Ramos (cell line): ENCODE results near the gene DNMBP.
"Not testable (repeated sequence)": the region's sequence is repeated elsewhere in the genome, so short reads cannot be mapped to it uniquely, and the experiment has no call there.

Experiments used
- in situ Hi-C: fragments of 300-500 bp; cut with MboI; formaldehyde crosslinking; loops from one replicate; pipeline ENCODE4 v1.14.3; 2022; ENCODE audit warnings: low sequenced_read_pairs; ENCODE audit not compliant: unreplicated experiment

Gene DNMBP

DNA sequence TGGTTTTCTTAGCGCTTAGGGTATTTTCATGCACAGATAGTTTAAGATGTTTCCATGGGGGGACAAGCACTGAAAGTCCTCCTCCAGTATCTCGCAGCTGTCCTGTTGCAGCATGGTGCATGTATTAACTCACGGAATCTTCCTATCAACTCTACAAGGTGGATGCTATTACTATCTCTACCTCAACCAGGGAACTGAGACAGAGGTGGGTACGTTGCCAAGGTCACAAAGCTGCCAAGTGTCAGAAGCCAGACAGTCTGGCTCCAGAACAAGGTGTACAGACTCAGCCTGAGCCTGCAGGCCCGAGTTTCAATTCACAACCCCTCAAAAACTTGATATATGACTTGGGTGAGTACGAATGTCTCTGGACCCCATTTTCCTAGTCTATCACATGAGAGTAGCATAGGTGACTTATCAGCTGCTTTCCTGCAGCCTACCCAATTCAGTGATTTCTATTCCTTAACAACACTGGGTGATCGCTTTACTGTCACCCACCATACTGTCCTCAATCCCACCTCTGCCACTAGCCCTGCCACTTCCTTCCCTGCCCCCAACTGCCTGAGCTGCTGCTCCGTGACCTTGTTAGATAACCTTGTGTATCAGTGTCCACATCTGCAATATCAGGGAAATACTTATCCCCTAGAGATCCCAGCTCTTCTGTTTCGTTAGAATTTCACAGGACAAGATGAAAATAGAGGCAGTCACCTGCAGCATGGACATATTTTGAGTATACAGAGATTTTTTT lies 135.2 kb downstream of the DNMBP start:
- in situ Hi-C loops = no loop called here

DNA sequence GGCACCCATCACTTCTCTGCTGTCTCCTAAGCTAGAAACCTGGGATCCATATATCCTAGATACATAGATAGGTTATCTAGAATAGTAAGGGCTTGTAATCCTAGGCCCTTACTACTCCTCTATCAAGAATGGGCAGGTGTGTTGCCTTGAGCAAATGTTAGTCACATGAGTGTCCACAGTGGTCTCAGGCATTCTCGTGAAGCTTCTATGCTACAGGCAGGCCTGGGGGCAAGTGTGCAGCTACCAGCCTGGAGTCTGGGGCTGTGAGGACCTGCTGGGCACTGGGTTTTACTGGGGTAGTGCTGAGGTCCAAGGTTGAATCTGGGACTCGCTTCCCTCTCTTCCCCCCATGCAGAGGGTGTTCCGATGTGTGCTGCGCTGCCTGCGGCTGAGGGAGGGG lies 135.9 kb downstream of the DNMBP start:
- in situ Hi-C loops = no loop called here

DNA sequence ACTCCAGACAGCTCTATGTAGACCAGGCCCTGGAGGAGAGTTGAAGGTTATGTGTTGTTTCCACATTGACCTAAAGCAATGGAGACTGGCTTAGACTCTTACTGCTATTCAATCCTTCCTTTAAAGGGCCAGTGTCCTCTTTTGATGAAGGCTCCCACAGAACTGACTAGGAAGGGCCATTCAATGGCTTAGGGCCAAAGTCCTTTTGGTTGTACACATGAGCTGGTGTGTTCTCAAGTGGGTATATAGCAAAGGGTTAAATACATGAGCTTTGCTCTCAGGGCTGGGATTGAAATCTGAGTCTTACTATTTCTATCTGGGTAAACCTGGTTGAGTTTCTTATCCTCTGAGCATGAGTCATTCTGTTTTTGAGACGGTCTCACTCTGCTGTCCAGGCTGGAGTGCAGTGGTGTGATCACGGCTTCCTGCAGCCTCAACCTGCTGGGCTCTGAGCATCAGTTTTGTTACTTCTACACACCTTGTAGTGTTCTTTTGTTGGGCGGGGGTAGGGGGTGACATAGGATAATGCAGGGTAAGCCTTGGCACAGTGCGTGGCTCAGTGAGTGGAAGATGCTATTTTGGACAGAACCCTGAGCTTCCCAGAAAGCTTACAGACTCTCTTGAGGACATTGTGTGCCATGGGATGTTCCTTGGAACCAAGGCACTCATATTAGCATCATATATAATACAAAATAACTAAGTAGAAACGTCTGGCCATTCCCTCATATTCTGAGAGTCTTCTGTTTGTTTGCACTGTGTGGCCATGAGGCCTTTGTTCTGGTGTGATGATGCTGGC lies 137.2 kb downstream of the DNMBP start:
- in situ Hi-C loops = no loop called here

DNA sequence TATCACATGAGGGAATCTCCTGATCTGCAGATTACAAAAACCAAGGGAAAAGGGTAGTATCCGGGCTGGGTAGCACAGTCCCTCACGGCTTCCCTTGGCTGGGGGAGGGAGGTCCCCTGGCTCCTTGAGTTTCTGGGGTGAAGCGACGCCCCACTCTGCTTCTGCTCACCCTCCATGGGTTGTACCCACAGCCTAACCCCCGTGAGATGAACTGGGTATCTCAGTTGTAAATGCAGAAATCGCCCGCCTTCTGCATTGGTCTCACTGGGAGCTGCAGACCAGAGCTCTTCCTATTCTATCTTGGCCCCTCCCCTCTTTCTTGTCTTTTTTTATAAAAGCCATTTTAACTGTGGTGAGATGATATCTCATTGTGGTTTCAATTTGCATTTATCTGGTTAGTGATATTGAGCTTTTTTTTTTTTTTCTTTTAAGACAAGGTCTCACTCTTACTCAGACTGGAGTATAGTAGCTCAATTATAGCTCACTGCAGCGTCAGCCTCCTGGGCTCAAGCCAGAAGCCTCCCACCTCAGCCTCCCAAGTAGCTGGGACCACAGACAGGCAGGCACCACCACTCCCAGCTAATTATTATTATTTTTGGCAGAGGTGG lies 139.5 kb downstream of the DNMBP start:
- in situ Hi-C loops = no loop called here

DNA sequence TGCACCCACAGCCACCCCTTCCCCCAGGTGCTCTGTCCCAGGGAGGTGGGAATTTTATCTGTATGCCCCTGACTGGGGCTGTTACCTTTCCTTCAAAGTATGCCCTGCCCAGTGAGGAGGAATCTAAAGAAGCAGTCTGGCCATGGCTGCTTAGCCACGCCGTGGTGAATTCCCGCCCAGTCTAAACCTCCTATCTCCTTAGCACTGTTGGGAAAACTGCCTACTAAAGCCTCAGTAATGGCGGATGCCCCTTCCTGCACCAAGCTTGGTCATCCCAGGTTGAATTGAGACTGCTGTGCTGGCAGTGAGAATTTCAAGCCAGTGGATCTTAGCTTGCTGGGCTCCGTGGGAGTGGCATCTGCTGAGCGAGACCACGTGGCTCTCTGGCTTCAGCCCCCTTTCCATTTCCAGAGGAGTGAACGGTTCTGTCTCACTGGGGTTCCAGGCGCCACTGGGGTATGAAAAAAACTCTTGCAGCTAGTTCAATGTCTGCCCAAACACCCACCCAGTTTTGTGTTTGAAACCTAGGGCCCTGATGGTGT lies 140.1 kb downstream of the DNMBP start:
- in situ Hi-C loops = no loop called here

DNA sequence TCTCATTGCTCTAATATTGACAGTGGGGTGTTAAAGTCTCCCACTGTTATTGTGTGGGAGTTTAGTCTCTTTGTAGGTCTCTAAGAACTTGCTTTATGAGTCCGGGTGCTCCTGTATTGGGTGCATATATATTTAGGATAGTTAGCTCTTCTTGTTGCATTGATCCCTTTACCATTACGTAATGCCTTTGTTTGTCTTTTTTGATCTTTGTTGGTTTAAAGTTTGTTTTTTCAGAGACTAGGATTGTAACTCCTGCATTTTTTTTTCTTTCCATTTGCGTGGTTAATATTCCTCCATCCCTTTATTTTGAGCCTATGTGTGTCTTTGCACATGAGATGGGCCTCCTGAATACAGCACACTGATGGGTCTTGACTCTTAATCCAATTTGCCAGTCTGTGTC lies 142.5 kb downstream of the DNMBP start:
- in situ Hi-C loops = not testable (repeated sequence)

DNA sequence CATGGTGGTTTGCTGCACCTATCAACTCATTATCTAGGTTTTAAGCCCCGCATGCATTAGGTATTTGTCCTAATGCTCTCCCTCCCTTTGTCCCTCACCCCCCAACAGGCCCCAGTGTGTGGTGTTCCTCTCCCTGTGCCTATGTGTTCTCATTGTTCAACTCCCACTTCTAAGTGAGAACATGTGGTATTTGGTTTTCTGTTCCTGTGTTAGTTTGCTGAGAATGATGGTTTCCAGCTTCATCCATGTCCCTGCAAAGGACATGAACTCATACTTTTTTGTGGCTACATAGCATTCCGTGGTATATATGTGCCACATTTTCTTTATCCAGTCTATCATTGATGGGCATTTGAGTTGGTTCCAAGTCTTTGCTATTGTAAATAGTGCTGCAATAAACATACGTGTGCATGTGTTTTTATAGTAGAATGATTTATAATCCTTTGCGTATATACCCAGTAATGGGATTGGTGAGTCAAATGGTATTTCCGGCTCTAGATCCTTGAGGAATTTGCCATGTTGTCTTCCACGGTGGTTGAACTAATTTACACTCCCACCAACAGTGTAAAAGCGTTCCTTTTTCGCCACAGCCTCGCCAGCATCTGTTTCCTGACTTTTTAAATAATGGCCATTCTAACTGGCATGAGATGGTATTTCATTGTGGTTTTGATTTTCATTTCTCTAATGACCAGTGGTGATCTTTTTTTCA lies 146.1 kb downstream of the DNMBP start:
- in situ Hi-C loops = not testable (repeated sequence)

DNA sequence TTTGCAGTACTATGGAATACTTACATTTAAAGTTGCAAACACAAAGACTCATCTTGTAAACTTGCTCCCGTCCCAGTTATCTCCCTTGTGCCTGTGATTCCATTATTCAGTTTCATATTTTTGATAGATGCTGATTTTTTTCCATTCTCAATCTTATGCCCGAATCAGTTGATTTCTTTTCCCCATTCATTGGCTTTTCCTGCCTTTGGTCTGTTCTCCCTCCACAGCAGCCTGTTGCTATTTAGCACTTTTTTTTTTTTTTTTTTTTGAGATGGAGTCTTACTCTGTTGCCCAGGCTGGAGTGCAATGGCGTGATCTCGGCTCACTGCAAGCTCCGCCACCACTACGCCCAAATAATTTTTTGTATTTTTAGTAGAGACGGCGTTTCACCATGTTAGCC lies 149.3 kb downstream of the DNMBP start:
- in situ Hi-C loops = no loop called here

DNA sequence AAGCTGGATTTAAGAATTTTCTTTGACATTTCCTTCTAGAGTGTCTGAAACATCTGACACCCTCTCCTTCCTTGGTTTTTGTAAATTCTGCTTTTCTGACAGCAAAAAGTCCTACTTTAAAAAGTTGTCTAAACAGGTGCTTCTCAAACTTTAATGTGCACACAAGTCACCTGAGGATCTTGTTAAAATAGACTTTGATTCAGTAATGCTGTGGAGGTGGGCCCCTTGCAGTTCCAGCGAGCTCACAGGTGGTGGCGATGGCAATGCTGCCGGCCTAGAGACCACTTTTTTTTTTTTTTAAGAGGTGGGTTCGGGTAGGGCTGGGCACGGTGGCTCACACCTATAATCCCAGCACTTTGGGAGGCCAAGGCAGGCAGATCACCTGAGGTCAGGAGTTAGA lies 150.2 kb downstream of the DNMBP start:
- in situ Hi-C loops = no loop called here

DNA sequence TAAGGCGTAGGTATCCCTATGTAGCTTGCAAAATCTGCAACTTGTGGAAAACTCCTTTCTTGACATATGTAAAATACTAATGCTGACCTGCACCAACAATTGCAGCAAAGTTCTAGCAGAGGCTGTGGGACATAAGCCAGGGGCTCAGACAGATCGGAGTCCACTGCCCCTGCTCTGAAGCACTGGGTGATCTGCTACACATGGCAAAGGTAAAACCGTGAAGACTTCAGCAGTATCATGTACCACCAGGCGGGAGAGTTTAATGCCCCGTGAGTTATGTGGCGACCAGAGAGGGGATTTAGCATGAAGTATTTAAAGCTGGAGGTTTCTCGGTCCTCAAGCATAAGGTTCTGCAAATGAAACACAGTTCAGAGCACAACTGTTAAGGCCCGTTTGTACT lies 150.9 kb downstream of the DNMBP start:
- in situ Hi-C loops = no loop called here

DNA sequence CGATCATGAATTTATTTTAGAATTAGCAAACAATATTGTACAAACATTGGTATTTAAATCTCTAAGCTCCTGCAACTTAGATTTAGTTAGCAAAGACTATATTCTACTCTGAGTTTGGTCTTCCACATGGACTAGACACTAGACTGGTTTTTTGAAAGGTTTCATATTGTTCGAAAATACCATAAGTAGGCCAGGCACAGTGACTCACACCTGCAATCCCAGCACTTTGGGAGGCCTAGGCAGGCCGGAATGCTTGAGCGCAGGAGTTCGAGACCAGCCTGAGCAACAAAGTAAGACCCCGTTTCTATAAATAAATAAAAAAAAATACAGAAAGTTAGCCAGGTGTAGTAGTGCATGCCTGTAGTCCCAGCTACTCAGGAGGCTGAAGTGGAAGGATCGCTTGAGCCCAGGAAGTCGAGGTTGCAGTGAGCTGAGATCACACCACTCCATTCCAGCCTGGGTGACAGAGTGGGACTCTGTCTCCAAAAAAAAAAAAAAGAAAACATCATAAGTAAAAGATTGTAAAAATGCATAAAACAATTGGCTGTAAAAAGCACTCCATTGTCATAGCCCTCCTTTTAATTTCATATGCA lies 154.2 kb downstream of the DNMBP start:
- in situ Hi-C loops = no loop called here

DNA sequence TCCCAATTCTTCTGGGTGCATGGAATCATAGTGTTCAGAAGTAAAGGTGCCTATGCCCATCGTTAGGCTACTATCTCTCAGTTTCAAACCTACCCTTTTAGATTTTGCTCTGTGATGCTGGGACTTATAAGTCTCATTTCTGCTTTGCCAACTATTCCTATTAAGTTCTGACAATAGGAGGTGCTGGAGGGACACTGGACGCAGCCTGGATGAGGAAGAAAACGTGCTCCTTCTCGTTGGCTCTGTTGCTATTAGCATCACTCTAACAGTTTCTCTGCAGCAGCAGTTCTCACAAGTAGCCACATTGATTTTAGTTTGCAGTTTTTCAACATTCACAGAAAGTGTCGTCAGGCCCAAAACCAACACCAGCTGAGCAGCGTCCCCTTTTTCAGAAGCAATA lies 154.9 kb downstream of the DNMBP start:
- in situ Hi-C loops = no loop called here

DNA sequence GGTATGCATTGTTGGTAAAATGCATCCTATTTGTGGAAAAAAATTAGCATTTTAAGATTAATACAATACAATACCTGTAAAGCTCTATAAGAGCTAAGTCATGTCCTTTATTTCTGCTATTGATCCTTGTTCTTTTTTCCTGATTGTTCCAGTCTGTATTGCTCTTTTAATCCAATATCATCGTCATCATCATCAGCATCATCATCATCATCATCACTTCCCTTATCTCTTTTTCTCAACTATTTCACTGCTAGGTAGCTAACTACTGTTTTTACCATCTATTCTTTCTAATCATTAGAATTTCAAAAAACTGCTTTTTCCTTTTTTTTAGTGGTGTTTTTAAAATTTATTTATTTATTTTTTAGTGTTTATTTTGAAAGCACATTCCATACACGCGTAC lies 156.1 kb downstream of the DNMBP start:
- in situ Hi-C loops = no loop called here

DNA sequence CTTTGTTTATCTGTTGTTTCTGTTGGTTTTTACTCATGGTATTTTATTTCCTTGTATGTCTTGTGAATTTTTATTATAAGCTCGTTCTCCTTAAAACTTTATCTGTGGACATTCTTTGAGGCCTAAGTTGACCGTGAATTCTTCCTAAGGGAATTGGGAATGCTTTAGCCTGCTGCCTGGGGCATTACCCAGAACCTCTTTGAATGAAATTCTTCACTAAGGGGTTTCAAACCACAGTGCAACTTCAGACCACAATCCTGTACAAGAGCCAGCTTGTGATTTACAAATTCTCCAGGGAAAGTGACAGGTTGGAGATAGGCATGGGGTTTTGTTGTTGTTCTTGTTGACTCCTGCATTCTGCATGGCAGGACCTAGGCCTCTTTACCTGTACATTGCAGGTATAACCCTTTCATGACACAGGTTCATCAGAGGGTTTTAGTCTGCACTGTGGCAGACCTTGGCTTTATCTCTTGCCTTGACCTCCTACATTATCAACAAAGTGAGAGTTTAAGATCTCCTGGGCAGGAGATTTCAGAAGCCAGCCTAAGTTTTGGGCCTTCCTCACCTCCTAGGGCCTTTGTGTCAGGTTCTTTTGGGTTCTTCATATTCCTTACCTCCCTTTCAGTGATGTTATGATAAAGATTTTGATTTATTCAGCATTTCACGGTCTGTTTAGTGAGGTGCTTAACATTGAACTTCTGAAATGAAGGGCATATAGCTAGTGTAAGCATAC lies 157.1 kb downstream of the DNMBP start:
- in situ Hi-C loops = no loop called here

DNA sequence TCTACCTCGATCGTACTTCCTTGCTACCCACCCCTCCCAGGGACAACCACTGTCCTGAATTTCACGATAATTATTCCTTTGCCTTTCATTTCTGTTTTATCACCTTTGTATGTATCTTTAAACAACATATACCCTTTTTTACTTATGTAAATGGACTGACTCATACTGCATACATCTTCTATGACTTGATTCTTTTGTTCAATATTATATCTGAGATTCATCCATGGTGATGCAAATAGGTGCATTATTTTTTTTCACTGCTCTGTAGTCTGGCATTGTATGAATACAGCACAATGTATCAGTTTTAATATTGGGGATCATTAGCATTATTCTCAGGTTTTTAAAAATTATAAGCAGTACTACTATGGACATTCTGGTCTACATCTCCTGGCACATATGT lies 157.9 kb downstream of the DNMBP start:
- in situ Hi-C loops = no loop called here

DNA sequence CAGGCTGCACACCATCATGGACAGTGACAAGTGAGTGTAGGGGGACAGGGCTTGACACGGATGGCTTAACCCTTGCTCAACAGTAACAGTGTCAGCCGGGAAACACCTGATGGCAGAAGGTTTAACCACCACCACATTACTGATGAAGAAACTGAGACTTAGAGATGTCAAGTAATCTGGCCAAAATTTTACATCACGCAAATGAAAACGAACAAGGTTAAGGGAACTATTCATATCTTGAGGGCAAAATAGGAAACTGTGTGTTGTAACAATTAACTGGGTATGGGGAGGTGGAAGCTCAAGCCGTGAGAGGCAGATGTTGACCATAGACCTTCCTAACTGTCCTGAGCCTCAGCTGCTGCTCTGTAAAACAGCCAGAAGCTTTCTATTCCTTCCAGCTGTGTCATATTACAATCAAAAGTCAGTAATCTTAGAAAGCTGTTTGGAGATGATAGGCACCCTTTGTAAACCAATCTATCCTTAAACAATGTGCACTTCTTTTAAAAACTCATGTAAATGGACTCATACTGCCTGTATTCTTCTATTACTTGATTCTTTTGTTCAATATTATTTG lies 158.9 kb downstream of the DNMBP start:
- in situ Hi-C loops = no loop called here

DNA sequence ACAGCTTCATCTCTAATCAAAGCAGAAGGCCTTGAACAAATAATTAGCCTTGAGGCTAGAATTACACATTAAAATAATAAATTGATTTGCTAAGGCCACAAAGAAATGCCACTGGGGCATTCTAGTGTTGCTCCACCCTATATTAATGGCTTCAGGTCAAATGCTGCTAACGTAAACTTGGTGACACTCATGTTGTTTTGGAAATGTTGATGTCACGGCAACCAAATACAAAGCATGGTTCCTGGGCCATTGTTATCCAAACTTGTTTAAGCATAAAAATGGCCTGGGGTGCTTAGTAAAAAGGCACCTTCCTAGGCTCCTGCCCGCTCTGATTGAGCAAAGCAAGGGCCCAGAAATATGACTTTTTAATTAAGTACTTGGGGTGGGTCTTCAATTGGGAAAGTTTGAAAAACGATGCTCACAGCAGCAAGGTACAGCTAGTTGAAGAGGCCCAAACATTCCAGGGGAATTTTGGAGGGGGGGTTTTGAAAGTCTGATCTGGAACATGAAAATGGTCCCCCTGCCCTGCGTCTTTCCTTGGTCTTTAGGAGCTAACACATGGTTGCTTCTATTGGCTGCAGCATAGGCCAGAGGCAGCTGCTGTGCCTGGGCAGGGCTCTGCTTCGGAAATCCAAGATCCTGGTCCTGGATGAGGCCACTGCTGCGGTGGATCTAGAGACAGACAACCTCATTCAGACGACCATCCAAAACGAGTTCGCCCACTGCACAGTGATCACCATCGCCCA lies 159.6 kb downstream of the DNMBP start:
- in situ Hi-C loops = no loop called here

DNA sequence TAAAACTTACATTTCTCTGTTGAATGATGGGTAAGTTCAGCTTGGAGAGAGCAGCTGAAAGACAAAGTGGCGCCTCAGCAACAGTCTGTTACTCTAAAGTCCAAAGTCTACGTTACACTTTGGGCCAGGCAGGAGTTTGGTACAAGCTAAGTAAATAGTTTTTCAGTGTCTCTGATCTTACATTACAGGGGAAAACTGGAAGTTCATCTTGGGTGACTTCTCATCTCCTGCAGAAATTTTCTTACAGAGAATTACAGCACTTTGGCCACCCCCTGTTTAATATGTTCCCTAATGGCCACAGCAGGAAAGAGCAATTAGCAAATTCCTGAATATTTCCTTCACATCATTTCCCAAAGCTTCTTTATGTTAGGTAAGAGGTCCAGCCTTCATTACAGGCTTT lies 160.2 kb downstream of the DNMBP start:
- in situ Hi-C loops = loop anchor here (5.0 kb wide), 1 partner anchor 198 kb away; no protein-coding TSS in a partner anchor
